ENCODE results near the gene KCNN4. TPM values are rescaled to one million over a fixed set of nuclear protein-coding genes. Genes with fewer than 3 reads are reported as not detected.

The KCNN4 gene
- total RNA-seq, 2 experiments from 2014 or later, result 28.8 to 31.9 TPM

GRCh38 chr19:43726736-43727592 is 53.8 kb downstream of the KCNN4 start:
- no peak for ATAC-seq
- no peak for DNase-seq
- ChIA-PET CTCF (no interaction called here), POLR2A (interaction anchor here (0.6 kb wide), 1 partner anchor 439 kb away, joined by 3 read pairs; no protein-coding TSS in a partner anchor)
- Mint-ChIP-seq H3K9me3 (ENCODE audit: insufficient read depth) (no peaks in the 10 kb centered on the region), H3K4me1 (ENCODE audit: low read depth) (peaks cover 9% of the 10 kb centered on the region), H3K27me3 (ENCODE audit: low read depth) (no peaks in the 10 kb centered on the region), H3K27ac (no peak overlapping the region), H3K4me3 (no peak overlapping the region), H3K36me3 (ENCODE audit: low read depth) (peaks cover 31% of the 10 kb centered on the region)

- Mint-ChIP-seq H3K9me3 (ENCODE audit: insufficient read depth) (no peaks in the 10 kb centered on the region), H3K36me3 (ENCODE audit: low read depth) (peaks cover 19% of the 10 kb centered on the region), H3K4me3 (no peak overlapping the region), H3K4me1 (ENCODE audit: low read depth) (peaks cover 9% of the 10 kb centered on the region), H3K27ac (no peak overlapping the region), H3K27me3 (ENCODE audit: low read depth) (no peaks in the 10 kb centered on the region)
- no peak for ATAC-seq
- POLR2A ChIA-PET, result no interaction called here
- no peak for DNase-seq
- CTCF ChIA-PET, result interaction anchor here (1.4 kb wide), 1 partner anchor 60 kb away, joined by 4 read pairs; no protein-coding TSS in a partner anchor
These were observed 55.3 kb downstream of the KCNN4 start for GRCh38 chr19:43725468-43725867.

- H3K27ac Mint-ChIP-seq, result no peak overlapping the region
- POLR2A ChIA-PET, result no interaction called here
- DNase-seq, result no peak
- H3K4me1 Mint-ChIP-seq (ENCODE audit: low read depth), result peaks cover 9% of the 10 kb centered on the region
- no peak overlapping the region for H3K4me3 Mint-ChIP-seq
- peaks cover 14% of the 10 kb centered on the region for H3K36me3 Mint-ChIP-seq (ENCODE audit: low read depth)
- no peaks in the 10 kb centered on the region for H3K27me3 Mint-ChIP-seq (ENCODE audit: low read depth)
- H3K9me3 Mint-ChIP-seq (ENCODE audit: insufficient read depth), result no peaks in the 10 kb centered on the region
- CTCF ChIA-PET, result interaction anchor here (1.4 kb wide), 1 partner anchor 60 kb away, joined by 4 read pairs; no protein-coding TSS in a partner anchor
- no peak for ATAC-seq
These were observed 55.9 kb downstream of the KCNN4 start for GRCh38 chr19:43724896-43725295.

GRCh38 chr19:43723588-43723987 is 57.2 kb downstream of the KCNN4 start:
- ChIA-PET CTCF (interaction anchor here (2.0 kb wide), 1 partner anchor 55 kb away, joined by 7 read pairs; no protein-coding TSS in a partner anchor), POLR2A (no interaction called here)
- H3K36me3 Mint-ChIP-seq (ENCODE audit: low read depth), result peaks cover 8% of the 10 kb centered on the region
- no peak overlapping the region for H3K4me3 Mint-ChIP-seq
- H3K4me1 Mint-ChIP-seq (ENCODE audit: low read depth), result peaks cover 9% of the 10 kb centered on the region
- no peaks in the 10 kb centered on the region for H3K27me3 Mint-ChIP-seq (ENCODE audit: low read depth)
- H3K27ac Mint-ChIP-seq, result no peak overlapping the region
- H3K9me3 Mint-ChIP-seq (ENCODE audit: insufficient read depth), result no peaks in the 10 kb centered on the region
- ATAC-seq, result no peak
- no peak for DNase-seq

- DNase-seq, result no peak
- ChIA-PET CTCF (interaction anchor here (1.5 kb wide), 1 partner anchor 53 kb away, joined by 4 read pairs; no protein-coding TSS in a partner anchor), POLR2A (interaction anchor here (0.6 kb wide), 1 partner anchor 81 kb away, joined by 3 read pairs; no protein-coding TSS in a partner anchor)
- no peaks in the 10 kb centered on the region for H3K9me3 Mint-ChIP-seq (ENCODE audit: insufficient read depth)
- H3K27ac Mint-ChIP-seq, result no peak overlapping the region
- H3K27me3 Mint-ChIP-seq (ENCODE audit: low read depth), result no peaks in the 10 kb centered on the region
- H3K4me3 Mint-ChIP-seq, result no peak overlapping the region
- no peaks in the 10 kb centered on the region for H3K36me3 Mint-ChIP-seq (ENCODE audit: low read depth)
- H3K4me1 Mint-ChIP-seq (ENCODE audit: low read depth), result peaks cover 9% of the 10 kb centered on the region
- no peak for ATAC-seq
These were observed 59.2 kb downstream of the KCNN4 start for GRCh38 chr19:43721469-43722048.

- Mint-ChIP-seq H3K9me3 (ENCODE audit: insufficient read depth) (no peaks in the 10 kb centered on the region), H3K36me3 (ENCODE audit: low read depth) (no peaks in the 10 kb centered on the region), H3K4me1 (ENCODE audit: low read depth) (peaks cover 9% of the 10 kb centered on the region), H3K27ac (no peak overlapping the region), H3K4me3 (no peak overlapping the region), H3K27me3 (ENCODE audit: low read depth) (no peaks in the 10 kb centered on the region)
- POLR2A ChIA-PET, result no interaction called here
- CTCF ChIA-PET, result interaction anchor here (1.5 kb wide), 1 partner anchor 52 kb away, joined by 4 read pairs; no protein-coding TSS in a partner anchor
- ATAC-seq (no peak), DNase-seq (no peak)
These were observed 59.8 kb downstream of the KCNN4 start for GRCh38 chr19:43720936-43721335.

GRCh38 chr19:43719918-43720317 is 60.9 kb downstream of the KCNN4 start:
- no peak for DNase-seq
- peaks cover 2% of the 10 kb centered on the region for H3K4me1 Mint-ChIP-seq (ENCODE audit: low read depth)
- no peak overlapping the region for H3K4me3 Mint-ChIP-seq
- no peaks in the 10 kb centered on the region for H3K36me3 Mint-ChIP-seq (ENCODE audit: low read depth)
- no peak for ATAC-seq
- ChIA-PET CTCF (no interaction called here), POLR2A (no interaction called here)
- no peak overlapping the region for H3K27ac Mint-ChIP-seq
- H3K27me3 Mint-ChIP-seq (ENCODE audit: low read depth), result no peaks in the 10 kb centered on the region
- H3K9me3 Mint-ChIP-seq (ENCODE audit: insufficient read depth), result no peaks in the 10 kb centered on the region

- no peaks in the 10 kb centered on the region for H3K27me3 Mint-ChIP-seq (ENCODE audit: low read depth)
- no peak overlapping the region for H3K27ac Mint-ChIP-seq
- H3K4me3 Mint-ChIP-seq, result no peak overlapping the region
- no peaks in the 10 kb centered on the region for H3K36me3 Mint-ChIP-seq (ENCODE audit: low read depth)
- no peaks in the 10 kb centered on the region for H3K4me1 Mint-ChIP-seq (ENCODE audit: low read depth)
- POLR2A ChIA-PET, result no interaction called here
- DNase-seq (no peak), ATAC-seq (no peak)
- no peaks in the 10 kb centered on the region for H3K9me3 Mint-ChIP-seq (ENCODE audit: insufficient read depth)
- CTCF ChIA-PET, result no interaction called here
These were observed 61.4 kb downstream of the KCNN4 start for GRCh38 chr19:43719378-43719868.

GRCh38 chr19:43718627-43719377 is 62.0 kb downstream of the KCNN4 start:
- no peak for DNase-seq
- Mint-ChIP-seq H3K9me3 (ENCODE audit: insufficient read depth) (no peaks in the 10 kb centered on the region), H3K27me3 (ENCODE audit: low read depth) (no peaks in the 10 kb centered on the region), H3K27ac (no peak overlapping the region), H3K4me3 (no peak overlapping the region), H3K4me1 (ENCODE audit: low read depth) (no peaks in the 10 kb centered on the region), H3K36me3 (ENCODE audit: low read depth) (no peaks in the 10 kb centered on the region)
- ATAC-seq, result no peak
- ChIA-PET POLR2A (no interaction called here), CTCF (no interaction called here)
